GM18519 (cell line): ENCODE data around the gene OR6X1.

Source experiments
- ATAC-seq: cut with Tn5 transposase; IDR thresholded peaks from one replicate; pipeline ENCODE4 v1.9.1; 2021; ENCODE audit warnings: mild to moderate bottlenecking, moderate library complexity; ENCODE audit not compliant: unreplicated experiment, low FRiP score

Gene OR6X1

DNA sequence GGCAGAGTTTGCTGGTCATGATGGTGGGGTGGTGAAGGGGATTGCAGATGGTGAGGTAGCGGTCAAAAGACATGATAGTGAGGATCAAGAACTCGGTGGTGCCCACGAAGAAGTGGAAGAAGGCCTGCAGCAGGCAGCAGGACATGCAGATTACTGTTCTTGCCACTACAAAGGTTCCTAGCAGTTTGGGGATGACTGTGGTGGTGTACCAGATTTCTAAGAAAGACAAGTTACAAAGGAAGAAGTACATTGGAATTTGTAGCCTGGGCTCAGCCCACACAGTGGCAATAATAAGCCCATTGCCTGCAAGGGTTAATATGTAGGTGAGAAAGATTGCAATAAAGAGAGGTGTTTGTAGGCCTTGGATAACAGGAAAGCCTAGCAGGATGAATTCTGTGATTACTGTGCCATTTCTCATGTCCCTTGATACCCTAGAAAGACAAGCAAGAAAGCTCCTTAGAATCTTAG, at the start of gene OR6X1:
OR6X1 (minus strand) TSS at position 418 of the 468 bp plus-strand sequence; CDS start at position 418, 0 bp downstream.
- no peak for ATAC-seq

- ATAC-seq: no peak
Measured at GRCh38 chr11:123801765-123802164, 47.4 kb upstream of the OR6X1 start.

DNA sequence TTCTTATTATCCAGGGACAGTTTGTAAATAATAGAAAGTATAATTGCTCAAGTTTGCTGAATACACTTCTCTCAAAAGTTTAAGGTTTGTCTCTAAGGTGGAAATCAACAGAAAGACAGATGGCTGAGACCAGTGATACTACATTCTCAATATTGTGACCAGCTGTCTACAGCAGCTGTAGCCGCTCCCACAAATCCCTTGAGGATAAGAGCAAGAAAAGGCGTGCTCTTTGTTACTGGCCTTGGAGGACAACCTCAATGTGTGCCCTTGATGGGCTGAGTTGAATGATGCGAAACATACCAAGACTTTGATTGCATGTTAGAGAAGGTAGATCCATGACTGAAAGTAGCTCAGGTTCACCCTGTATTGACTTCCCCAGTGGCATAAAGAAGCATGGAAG, 45.7 kb upstream of the OR6X1 start:
- ATAC-seq: no peak

GRCh38 chr11:123799438-123799837, 45.1 kb upstream of the OR6X1 start:
- no peak for ATAC-seq

DNA sequence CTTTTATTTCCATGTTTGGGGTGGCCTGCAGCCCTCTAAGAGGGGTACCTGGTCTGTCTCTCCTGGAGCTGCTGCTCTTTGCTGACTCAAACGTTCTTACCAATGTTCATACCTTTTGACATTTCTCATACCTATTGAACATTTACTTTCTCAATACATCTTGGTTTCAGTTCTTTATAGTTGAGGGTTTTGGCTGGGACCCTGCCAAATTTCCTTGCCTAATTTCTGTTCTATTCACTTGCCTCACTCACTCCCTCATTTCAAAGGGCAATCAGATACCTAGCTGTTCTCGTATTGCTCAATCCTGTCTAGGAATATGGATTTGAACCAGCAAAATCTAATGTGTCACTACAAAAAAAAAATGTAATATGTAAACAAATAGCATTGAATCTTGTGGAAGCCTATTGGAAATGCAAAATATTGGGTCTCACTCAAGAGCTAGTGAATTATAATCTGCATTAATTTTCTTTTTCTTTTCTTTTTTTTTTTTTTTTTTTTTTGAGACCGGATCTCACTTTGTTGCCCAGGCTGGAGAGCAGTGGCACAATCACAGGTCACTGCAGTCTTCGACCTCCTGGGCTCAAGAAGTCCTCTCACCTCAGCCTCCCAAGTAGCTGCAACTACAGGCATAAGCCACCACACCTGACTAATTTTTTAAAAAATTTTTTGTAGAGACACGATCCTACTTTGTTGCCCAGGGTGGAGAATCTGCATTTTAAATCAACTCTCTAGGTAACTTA, 44.4 kb upstream of the OR6X1 start:
- no peak for ATAC-seq

DNA sequence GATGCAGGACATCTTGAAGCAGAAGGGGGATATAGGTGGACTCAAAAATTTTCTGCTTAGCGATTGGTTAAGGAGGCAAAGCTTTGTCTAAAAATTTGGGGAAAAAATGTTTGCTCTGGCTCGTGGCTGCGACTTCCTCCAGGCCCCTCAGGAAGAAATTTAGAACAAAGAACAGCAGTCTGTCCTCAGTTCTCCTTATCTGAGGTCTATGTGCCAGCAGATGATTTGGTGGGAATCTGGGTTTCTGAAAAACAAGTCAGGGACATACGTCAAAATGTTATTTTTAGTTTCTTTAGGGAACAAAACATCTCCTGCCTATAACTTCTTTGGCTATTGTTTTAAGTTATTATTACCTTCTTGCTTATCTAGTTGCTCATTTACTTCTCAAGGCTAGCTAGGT, 43.8 kb upstream of the OR6X1 start:
- ATAC-seq: no peak

GRCh38 chr11:123797541-123797940, 43.2 kb upstream of the OR6X1 start:
- ATAC-seq: no peak

DNA sequence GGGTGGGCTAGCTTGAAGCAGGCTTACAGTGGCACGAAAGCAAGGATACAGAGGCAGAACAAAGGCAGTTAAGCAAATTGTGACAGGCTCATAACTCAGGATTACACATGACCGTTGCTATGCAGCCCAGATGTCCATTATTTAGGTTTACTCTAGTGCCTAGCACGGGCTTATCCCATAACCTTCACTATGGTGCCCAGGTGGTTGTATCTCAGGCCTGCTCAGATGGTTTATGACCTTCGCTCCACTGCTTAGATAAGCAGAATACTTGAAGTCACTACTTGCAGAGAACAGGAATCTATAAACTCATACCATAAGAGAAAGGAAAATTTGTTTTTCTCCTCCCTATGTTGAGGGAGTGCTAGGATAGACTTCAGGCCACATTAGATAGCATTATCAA, 42.8 kb upstream of the OR6X1 start:
- no peak for ATAC-seq

DNA sequence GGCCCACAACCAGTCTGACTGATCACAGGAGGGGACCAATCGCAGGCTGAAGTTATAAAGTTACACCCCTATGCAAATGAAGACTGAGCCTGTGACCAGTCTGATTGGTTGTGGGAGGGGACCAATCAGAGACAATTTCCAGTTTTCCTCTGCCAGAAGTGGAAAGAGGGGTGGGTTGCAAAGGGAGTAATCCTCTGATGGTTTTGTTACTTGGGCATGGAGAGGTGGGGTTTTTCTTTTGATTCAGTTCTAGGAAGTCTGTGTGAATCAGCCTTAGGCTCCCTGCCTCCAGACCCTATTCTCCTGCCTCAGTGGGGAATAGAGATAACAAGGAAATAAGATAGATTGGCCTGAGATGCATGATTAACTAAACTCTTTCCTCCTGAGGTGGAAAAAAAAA, 41.9 kb upstream of the OR6X1 start:
- ATAC-seq: no peak

GRCh38 chr11:123783536-123783935, 29.2 kb upstream of the OR6X1 start:
- ATAC-seq: no peak

DNA sequence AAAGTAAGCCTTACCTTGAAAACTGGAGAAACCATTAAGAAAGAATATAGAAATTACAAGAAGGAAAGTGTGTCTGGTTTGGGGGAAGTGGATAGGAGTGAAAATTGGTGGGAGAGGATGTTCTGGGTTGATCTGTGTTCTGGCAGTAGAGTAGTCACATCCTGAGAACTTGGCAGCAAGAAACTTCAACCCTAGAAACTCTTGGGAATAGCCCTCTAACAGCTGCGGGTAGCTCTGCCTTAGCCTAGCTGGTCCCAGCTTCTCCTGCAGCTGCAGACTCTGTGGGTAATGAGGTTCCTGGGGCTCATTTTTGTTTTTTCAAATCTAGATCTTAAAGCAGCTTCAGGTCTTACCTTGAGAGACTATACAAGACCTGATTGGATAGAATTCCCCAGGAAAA, 24.2 kb upstream of the OR6X1 start:
- ATAC-seq: no peak

- no peak for ATAC-seq
Measured at GRCh38 chr11:123775715-123776549, 21.6 kb upstream of the OR6X1 start.

- no peak for ATAC-seq
Measured at GRCh38 chr11:123775289-123775688, 21.0 kb upstream of the OR6X1 start.

DNA sequence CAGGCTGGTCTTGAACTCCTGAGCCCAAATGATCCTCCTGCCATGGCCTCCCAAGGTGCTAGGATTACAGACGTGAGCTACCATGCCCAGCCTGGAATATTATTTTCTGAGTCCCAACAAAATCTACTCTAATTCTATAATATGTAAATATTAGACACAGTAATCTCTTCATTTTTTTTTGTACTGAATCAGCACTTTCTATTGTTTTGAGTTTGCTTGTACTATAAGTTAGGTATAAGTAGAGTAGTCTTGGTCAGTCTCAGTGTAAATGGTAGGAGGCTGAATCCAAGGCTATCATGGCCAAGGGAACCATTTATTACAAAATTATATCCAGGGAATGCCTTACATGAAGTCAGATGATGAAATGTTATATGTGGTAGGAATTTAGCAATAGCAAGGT, 19.6 kb upstream of the OR6X1 start:
- no peak for ATAC-seq

DNA sequence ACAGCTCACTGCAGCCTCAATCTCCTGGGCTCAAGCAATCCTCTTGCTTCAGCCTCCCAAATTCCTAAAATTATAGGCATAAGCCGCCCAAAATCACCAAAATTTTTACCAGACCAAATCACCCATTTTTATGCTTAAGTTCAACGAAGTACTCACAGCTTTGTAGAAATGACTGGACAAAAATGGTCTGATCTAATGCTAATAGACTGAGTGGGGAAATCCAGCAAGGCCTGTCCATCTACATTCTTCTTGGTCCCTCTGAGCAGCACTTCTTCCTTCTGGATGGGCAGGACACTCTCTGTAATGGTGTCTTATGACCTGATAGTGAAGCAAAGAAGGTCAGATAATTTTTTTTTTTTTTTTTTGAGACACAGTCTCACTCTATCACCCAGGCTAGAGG, 18.7 kb upstream of the OR6X1 start:
- ATAC-seq: no peak

GRCh38 chr11:123771664-123772063, 17.3 kb upstream of the OR6X1 start:
- ATAC-seq: no peak

- no peak for ATAC-seq
Measured at GRCh38 chr11:123770712-123771111, 16.4 kb upstream of the OR6X1 start.

GRCh38 chr11:123765601-123766000, 11.3 kb upstream of the OR6X1 start:
- ATAC-seq: no peak

DNA sequence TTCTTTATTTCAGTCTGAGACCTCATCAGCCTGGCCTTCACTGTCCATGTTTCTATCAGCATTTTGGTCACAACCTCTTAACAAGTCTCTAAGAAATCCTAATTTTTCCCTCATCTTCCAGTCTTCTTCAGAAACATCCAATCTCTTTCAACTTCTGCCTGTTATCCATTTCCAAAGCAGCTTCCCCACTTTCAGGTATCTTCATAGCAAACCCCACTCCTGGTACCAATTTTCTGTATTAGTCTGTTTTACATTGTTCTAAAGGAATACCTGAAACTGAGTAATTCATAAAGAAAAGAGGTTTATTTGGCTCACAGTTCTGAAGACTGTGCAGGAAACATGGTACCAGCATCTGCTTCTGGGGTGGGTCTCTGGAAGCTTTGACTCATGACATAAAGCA, 8.1 kb upstream of the OR6X1 start:
- no peak for ATAC-seq

DNA sequence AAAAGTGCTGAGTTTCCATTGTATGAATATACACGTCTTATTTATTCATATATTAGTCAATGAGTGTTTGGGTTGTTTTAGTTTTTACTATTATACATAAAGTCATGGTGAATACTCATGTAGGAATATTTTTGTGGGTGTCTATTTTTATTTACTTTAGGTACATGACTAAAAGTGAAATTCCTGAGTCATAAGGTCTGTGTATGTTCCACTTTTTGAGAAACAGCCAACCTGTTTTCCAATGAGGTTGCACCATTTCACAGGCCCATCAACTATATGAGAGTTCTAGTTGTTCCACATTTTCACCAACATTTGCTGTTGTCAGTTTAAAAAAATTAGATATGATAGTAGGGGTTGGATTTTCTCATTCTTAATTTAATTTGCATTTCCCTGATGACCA, 6.6 kb upstream of the OR6X1 start:
- ATAC-seq: peak; percentile 84

DNA sequence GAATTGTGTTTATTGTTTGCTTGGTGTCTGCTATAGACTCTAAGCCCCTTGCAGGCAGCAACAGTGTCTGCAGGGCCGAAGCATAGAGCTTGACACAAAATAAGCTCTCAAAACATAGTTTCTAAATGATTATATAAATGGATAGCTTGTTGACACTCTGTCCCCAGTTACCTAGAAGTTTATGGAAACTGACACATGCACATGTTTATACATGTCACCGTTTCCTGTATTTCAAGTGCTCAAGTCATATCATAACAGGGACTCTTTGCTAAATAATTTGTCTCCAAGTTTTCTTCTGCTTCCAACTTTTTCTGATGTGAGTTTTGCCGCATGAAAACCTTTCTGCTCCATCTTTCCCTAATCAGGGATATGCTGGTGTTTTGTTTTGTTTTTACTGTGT, 3.7 kb upstream of the OR6X1 start:
- ATAC-seq: no peak

DNA sequence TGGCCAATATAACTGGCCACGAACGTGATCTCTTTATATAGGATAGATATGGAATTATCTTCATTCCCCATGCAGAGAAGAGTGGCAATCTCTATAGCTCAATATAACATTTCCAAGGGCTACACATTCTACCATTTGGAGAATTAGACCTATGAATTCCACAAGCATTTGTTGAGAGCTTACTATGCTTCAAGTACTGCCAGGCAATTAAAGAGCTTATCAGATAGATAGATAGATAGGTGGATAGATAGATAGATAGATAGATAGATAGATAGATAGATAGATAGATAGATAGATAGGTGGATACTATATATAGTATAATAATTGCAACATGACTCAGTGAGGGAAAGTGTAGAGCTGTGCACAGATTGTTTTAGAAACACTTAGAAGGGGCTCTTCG, 1.5 kb upstream of the OR6X1 start:
- ATAC-seq: no peak
